ENCODE measurements around the gene SOX9.
"Not testable (repeated sequence)": the region's sequence is repeated elsewhere in the genome, so short reads cannot be mapped to it uniquely, and the experiment has no call there.

SOX9 gene

DNA sequence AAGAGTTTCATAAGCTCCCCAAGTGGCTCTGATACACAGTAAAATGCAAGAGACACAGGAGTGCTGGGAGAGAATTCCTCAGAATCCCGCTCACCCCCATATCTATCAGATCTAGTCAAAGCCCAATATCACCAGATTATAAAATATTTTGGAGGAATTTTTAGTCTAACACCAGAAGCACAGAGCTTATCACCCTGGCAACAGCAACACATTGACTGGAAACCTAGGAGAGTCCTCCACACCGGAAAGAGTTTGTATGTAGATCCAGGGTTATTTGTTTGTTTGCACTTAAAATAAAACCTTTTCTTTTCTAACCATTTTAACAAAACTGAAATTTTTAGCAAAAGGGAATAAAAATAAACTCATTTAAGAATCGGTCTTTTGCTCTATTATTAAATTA lies 7.2 kb downstream of the SOX9 start:
- DNase-seq = no peak

DNA sequence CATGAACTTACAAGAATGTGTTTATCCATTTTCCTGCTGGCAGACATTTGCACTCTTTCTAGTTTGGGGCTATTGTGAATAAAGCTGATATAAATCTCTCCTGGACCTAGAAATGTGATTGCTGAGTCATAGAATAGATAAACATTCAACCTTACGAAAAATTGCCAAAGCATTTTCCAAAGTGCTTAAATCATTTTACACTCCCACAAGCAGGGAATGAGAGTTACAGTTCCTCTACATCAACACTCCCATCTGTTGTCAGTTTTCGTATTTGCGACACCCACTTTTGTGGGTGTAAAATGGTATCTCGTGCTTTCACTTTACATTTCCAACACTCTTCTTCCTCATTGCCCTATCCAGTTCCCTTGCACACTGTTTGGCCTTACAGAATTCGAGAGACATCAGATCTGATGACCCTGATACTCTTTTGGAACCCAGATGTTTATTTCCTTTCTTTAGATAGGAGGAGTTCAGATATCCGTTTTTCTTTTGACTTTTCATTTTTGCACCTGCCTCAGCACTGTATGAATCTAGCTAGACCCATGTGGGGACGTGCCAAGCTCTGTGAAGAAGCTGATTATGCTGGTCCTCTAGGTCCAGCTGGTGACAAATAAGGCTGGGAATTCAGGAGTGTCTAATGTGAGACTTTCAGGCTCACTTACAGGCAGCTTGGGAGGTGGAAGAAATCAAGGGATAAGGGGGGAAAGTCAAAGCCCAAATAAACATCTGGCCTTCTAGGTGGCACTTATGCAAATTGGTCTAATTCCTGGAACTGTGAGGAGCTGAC lies 14.0 kb downstream of the SOX9 start:
- no peak for DNase-seq

DNA sequence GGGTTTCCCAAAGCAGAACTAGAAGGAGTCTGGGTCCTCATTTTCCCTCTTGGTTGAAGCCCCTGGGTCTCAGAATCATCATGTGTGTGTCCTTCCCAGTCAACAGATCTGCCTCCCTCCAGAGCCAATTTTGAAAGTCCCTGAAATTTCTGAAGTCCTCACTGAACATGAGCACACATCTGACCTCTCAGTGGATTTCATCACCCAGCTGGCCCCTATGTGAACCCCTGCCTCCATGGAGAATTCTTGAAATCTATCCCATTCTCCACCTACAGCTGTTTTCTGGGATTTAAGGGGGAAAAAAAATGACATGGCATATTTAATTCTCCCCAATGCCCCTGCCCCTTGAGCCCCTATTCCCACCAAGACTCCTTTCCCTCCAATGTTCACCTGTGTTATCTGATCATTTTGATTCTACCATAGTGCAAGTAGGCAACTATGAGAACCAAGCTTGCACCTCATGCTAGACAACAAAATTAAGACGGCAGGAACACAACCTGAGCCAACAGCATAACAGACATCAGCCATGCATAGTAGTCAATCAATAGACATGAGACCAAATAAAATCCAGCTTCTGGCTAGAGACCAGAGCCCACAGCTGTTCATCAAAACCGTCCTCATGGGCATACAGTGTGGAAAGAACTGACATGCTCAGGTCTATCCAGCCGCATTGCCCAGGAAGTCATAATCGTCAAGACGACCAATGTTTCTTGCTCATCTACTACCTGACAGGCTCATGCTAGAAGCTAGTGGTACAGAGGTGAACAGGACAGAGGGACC lies 14.9 kb downstream of the SOX9 start:
- no peak for DNase-seq

DNA sequence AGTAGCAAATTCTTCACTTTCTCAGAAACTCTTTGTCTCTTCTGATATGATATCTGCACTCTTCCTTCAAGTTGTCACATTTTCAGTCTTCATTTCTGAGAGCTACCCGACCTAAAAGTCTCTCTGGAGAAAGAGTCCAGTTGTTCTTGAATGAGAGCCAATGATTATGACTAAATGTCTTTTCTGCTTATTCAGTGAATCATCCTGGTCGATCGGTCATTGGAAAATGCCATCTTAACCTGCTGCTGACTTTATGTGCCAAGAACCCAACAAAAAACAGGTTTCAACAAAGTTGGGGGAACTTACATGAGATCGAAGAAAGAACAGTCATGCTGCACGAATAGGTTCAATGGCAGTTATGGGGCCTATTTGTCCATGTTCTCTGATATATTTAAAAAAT lies 15.9 kb downstream of the SOX9 start:
- no peak for DNase-seq

DNA sequence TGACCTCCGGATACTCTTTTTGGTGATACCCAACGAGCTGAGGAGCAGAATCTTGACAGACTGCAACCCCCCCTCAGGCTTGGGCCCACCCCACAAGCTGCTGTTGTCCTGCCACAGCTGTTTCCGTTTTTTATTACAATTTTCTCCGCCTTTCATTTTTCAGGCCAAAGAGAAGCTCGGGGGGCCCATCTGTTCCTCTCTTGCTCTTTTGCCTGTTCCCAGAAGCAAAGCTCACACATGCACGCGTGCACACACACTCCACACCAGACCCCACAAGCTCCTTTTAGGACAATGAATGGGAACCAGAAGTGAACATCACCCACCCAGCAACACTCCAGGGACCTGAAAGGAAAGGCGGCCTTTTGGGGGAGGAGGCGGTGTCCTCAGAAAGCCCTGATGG lies 16.3 kb downstream of the SOX9 start:
- no peak for DNase-seq

DNA sequence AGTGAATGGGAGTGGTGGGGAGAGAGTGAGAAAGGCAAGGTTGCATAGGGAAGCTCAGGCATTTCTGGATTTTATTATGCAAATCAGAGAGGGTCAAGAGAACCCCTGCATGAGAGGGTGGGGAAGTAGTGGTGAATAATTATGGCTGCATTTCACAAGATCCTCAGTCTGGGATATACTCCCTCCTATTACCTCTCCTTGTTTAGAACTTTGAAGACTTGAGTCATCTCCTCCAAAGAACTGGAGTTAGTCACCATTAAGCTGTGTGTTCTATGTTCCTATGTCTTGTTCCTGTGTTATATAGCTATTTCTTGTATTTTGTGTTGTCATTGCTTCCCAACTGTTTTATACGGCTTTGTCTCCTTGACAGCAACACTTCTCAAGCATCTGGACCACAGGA lies 18.4 kb downstream of the SOX9 start:
- DNase-seq = no peak

DNA sequence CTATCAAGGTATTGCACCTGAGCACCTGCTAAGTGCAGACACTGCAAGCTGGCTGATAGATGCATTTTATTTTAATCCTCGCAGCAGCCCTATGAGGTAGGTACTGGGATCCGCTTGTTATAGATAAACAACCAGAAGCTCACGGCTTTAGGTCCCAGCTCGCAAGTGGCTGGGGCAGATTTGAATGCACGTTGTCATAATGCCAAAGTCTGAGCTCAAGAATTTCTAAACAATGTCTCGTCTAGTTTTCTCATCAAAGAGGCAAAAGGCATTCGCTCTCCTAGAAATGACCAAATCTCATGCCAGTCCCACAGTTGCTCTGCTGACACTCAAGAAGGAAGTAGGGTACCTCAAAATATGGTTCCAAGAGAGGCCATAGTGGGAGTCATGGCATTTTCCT lies 20.5 kb downstream of the SOX9 start:
- DNase-seq = no peak

DNA sequence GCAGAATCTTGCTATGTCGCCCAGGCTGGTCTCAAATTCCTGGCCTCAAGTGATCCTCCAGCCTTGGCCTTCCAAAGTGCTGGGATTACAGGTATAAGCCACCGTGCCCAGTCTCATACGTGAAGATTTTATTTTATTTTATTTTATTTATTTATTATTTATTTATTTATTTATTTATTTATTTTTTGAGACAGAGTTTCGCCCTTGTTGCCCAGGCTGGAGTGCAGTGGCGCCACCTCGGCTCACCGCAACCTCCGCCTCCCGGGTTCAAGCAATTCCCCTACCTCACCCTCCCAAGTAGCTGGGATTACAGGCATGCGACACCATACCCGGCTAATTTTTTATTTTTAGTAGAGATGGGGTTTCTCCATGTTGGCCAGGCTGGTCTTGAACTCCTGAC lies 21.3 kb downstream of the SOX9 start:
- not testable (repeated sequence) for DNase-seq

DNA sequence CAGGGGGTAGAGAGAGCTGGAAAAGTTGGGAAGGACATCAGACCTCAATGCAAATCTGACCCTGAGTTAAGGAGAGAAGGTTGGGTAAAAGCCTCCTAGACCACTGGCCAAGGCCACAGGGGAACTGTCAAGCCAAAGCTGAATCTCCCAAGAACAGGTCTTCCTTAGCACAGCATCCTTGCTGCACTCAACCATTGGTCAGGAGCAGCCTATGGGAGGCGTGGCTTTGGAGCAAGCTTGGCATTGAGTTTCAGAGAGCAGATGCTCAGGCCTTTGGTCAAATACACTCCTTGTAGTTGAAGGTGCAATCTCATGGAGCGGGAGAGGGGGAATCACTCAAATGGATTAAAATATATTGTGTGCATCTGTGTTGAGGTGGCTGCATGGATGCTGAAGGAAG lies 21.8 kb downstream of the SOX9 start:
- no peak for DNase-seq

DNA sequence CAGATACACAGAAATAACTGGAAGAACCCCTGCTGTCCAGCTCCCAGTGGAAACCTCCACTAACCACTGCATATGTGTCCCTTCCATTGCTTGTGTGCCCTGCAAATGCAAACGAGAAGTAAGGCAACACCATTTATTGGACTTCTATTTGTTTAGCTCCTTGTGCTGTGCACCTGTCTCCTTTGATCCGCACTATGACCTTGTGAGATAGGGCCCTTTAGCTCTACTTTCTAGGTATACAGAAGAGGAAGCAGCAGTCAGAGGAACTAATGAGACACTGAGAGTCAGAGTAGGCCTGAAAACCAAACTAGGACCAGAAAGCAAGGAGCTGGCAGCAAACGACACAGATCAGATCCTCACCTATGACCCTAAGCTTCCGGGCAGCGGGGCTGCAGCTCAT lies 22.4 kb downstream of the SOX9 start:
- DNase-seq = no peak

DNA sequence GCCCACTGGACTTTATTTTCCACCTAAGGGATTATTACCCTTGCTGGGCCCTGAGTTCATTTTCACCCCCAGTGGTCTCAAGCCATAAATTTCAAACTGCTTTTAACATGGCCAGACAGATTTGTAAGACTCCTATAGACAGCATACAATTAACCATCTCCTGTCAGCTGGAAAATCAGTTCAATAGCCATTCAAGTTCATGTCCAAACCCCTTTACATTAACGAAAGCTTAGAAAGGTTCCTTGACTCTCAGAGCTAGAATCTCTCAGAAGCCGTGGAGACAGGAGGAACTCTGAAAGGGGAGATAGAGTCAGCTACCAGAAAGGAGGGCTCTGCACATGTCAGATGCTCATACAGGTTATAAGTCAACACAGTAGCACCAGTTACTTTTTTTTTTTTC lies 23.3 kb downstream of the SOX9 start:
- DNase-seq = no peak

DNA sequence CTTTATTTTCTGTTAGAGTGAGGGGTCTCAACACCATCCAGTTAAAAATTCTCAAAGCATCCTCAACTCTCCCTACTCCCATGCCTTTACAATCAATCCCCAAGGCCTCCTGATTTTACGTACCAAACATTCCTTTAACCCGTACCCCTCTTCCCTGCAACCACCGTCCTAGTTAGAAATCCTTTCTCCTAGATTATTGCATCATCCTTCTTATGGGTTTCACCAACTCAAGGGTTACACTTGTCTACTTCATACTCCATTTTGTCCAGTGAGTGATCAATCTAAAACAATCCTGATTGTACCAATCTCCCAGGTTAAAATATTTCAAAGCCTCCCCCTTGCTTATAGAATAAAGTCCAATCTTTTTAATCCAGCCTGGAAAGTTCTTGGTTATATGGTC lies 24.7 kb downstream of the SOX9 start:
- DNase-seq = no peak

DNA sequence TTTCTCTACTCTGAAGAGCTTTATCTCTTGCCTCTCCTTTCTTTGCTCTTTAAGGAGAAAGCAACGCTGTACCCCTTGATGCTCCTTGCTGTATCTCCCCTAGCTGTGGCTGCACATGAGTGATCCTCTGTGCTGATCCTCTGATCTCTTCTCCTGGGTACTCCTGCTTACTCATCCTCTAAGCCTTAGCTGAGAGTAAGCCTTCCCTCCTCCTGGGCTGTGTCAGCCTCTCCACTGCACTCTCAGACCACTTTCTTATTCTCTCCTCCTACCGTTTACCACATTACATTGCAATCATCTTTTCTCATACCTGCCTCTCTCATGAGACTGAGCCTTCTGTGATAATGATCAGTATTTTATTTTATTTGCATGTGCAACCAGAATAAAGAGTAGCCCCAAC lies 25.1 kb downstream of the SOX9 start:
- no peak for DNase-seq

DNA sequence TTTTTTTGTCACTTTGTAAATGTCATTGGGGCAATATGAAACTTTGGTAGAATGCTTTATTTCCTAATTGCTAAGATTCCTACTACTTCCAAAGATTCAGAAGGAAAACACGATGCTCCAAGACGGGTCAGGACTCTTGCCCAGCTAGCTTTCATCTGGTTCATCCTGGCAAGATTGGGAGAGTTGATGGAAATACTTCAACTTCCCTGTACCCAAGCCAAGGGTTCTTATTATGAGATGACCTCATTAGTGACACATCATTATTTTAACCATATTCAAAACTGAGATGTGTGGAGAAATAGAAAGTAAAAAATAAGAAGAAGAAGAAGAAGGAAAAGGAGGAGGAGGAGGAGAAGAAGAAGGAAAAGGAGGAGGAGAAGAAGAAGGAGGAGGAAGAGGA lies 25.6 kb downstream of the SOX9 start:
- DNase-seq = no peak

DNA sequence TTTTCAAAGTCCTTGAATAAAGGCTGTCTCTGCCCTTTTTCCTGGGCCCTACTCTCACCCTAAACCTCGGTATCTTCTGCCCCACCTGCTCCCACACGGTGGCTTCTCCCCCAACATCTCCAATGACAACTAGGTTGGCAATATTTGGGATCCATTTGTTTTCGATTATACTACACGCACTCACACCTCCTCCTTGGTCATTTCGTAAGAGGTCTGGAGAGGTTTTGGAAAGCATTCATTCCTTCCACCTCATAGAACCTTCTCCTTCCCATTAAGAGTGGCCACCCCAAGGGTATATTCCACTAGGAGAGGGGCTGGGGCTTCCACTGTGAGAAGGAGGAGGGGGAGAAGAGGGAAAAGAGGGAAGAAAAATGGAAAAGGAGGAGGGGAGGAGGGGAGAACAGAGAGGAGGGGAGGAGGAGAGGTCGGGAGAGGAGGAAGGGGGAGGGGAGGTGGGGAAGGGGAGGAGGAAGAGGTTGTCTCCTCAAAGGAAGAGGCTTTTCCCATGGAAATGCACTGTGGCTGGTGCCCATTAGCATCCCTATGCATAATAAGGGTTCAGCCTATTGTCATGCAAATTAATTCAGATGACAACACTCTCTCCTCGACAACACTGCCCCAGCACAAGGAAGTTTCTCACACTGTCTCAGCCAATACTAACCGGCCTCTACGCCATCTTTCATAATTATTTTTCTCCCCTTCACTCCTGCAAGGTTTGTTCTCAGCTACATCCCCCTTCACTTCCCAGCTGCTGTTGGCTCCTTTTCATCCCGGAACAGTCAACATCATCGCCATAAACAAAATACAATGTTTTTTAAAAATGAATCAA lies 30.0 kb downstream of the SOX9 start:
- DNase-seq = no peak

DNA sequence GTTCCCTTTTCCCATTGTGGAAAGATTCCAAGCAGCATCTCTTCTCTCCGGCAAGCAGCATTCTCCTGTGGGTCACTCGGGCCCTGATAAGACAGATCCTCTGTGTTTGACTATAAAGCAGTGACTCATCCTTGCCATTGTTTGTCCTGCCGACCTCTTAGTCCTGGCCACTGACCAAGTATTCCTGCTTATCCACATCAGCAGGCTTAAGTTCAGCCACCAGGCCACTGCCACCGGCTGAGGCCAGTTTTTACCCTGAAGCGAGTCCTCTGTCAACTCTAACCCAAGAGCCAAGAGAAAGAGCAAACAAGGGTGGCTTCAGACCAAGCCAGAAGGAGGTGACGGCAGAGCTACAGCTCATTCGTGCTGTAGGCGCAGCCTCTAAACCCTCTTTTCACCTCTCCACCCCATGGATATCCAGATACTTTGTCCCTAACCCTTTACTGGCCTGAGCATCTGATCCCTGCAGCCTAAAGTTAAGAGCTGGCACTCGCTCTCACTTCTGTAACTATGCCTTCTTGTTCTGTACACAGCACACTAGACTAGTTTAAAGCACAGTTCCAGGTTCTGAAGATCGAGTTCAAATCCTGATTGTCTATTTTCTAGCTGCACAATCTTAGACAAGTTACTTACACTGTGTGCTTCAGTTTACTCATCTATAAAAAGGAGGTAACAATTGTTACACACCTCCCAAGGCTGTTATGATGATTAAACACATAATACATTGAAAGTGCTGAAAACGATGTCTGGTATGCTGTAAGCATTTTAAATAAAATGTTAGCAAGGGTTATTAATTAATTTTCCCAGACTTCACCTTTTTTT lies 31.0 kb downstream of the SOX9 start:
- no peak for DNase-seq

DNA sequence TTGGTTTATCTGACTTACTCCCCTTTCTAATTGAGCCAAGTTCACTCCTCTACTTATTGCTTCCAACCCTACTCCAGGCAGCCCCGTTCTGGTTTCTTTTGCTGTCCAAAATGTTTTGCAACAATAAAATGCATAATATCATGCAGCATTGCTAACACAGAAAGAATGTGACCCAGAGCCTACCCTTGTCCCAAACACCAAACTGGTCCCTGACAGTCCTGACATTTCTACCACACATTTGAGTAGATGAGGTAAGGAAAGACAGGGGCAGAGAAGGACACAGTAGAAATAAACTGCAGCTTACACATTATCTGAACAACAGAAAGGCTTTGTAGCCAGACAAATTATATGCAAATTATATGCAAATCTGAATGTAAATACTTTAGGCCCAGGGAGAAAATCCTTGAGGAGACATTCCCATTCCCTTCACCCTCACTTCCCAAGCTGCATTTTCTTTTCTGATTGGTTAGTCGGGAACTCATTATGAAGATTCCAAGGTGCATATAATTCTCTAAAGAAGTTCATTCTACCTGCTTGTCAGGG lies 31.6 kb downstream of the SOX9 start:
- no peak for DNase-seq

DNA sequence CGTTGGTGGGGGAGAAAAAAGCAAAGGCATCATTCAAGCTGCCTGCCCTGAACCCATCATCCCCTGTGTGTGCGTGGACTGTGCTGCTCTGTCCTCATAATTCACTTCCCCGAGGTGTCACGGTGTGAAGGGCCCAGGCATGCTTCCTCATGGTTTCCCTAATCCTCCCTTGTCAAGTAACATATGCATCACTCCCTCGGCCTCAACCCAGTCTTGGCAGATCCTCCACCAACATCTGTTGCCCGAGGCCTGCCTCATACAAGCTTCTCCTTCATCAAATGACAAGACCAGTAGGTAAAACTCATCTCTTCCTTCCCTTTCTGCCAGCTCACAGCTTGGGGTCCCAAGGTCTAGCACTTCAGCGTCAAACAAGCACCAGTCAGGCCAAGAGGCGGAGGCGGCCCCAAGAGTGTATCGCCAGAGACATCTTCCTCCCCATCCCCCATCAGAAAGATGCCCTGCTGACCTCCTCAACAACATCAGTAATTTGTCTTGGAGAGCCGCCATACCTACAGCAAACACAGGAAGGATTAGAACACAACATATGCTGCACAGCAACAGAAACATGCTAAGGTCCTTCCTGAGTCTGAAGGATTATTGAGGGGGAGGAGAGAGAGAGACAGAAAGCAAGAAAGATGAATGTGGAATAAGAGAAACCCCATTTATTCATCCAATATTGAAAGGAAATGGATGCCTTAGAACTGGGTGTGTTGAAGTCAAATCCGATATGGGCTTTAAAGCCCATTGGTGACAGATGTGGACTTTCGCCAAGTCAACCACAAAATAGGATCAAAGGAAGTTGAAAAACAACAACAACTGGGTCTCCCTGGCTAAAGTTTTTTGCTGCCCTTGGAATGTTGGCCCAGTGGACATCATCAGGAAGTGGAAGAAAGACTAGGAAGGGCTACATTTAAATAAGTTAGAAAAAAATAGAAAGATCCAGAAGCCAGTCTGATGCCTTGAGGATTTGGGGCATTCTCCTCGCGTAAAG lies 38.4 kb downstream of the SOX9 start:
- no peak for DNase-seq

DNA sequence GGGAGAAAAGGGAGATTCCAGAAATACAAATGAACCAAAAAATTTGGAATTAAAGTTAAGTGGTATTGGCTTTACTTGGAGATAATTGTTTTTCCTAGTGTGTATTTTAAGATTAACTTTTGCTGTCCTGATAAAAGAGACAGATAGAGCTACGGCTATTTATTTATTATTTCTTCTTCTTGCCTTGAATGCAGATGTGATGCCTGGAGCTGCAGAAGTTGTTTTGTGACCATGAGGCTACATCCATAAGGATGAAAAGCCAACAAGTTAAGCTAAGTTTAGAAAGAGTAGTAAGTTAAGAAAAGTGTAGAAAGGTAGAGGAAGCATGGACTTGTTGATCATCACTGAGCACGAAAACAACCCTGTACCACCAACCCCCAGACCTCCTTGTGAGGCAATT lies 41.7 kb downstream of the SOX9 start:
- no peak for DNase-seq

DNA sequence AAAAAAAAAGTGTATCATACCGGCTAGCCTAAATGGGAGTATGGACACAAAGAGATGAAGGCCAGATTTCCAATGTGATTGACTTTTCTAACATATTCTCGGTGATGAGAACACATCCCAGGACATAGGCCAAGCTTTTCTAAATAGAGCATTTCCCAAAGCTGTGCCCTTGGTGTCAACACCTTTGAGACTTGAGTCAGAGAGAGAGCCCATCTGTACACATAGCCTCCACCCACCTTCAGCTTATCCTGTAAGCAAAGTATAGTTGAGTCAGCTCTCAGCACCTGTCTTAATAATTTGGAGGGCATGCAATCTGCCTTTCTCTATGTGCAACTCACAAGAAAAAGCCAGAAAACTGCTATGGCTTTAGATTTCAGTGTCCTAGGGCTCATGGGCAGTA lies 42.7 kb downstream of the SOX9 start:
- no peak for DNase-seq

DNA sequence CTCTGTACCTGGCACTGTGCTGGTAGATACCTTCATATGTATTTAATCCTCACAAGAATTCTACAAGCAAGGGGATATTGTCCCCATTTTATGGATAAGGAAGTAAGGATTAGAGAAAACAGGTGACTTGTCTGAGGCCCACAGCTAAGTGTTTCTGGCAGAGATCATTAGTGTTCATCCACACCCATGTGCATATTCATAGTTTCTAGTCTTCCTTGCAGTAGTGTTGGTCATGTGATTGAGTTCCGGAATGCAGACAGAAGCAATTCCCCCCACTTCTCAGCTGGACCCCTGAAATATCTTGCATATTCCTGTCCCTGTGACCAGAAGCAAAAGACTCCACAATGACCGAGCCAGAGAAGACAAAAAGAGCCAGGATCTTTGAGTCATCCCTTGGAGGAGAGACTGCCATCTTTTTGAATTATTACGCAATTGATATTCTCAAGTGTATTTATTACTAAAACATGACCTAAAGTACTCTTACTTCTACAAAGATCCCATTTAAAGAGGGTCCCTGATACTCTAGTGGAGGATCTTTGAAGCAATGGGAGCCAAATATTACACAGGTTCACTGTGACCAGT lies 43.4 kb downstream of the SOX9 start:
- no peak for DNase-seq
